ENCODE results near the gene ACOXL. TPM values are rescaled to one million over a fixed set of nuclear protein-coding genes. Genes with fewer than 3 reads are reported as not detected.

ACOXL gene
- total RNA-seq, 2 experiments from 2014 or later = not detected

- Histone ChIP-seq H3K9me3 (ENCODE audit: control insufficient read depth in 1 of 2, insufficient read depth in 1 of 2, low read length in 2 of 2) (no peaks in the 10 kb centered on the region), H3K36me3 (ENCODE audit: insufficient read depth, low read length) (peaks cover 23% of the 10 kb centered on the region), H3K27ac (ENCODE audit: low read depth in 1 of 2, low read length in 2 of 2) (no peak overlapping the region), H3K27me3 (ENCODE audit: control insufficient read depth in 1 of 2, insufficient read depth in 2 of 2, low read length in 2 of 2) (no peaks in the 10 kb centered on the region), H3K4me3 (ENCODE audit: low read length) (no peak overlapping the region), H3K4me1 (ENCODE audit: insufficient read depth, low read length) (peaks cover 2% of the 10 kb centered on the region)
- no peaks in the 10 kb centered on the region for H3K9me3 Mint-ChIP-seq
- H3K36me3 Mint-ChIP-seq (ENCODE audit: low read depth) = peaks cover 44% of the 10 kb centered on the region
- H3K27me3 Mint-ChIP-seq = no peaks in the 10 kb centered on the region
- no peak for TF ChIP-seq CTCF (IDR thresholded peaks at IDR 0.05)
- peaks cover 42% of the 10 kb centered on the region for H3K4me1 Mint-ChIP-seq (ENCODE audit: low read depth)
- DNase-seq = no peak
- no peak overlapping the region for H3K27ac Mint-ChIP-seq
- intact Hi-C loops (cut with DNase I, micrococcal nuclease) = no loop called here
- ATAC-seq (ENCODE audit: poor library complexity) = no peak
- no peak overlapping the region for H3K4me3 Mint-ChIP-seq
- POLR2A ChIA-PET = no interaction called here
- CTCF ChIA-PET = interaction anchor here (0.6 kb wide), 1 partner anchor 9 kb away, joined by 5 read pairs; no protein-coding TSS in a partner anchor
Measured at GRCh38 chr2:111154758-111155157, 422.4 kb downstream of the ACOXL start.

GRCh38 chr2:111155610-111156009, 423.2 kb downstream of the ACOXL start:
- no peak for TF ChIP-seq CTCF (IDR thresholded peaks at IDR 0.05)
- peaks cover 23% of the 10 kb centered on the region for H3K36me3 ChIP-seq (ENCODE audit: insufficient read depth, low read length)
- no peaks in the 10 kb centered on the region for H3K27me3 Mint-ChIP-seq
- H3K27ac Mint-ChIP-seq = no peak overlapping the region
- no peak overlapping the region for H3K4me3 ChIP-seq (ENCODE audit: low read length)
- no peak for DNase-seq
- H3K27me3 ChIP-seq (ENCODE audit: control insufficient read depth in 1 of 2, insufficient read depth in 2 of 2, low read length in 2 of 2) = no peaks in the 10 kb centered on the region
- ChIA-PET POLR2A (no interaction called here), CTCF (interaction anchor here (0.6 kb wide), 1 partner anchor 8 kb away, joined by 5 read pairs; no protein-coding TSS in a partner anchor)
- no peak overlapping the region for H3K27ac ChIP-seq (ENCODE audit: low read depth in 1 of 2, low read length in 2 of 2)
- no peaks in the 10 kb centered on the region for H3K9me3 ChIP-seq (ENCODE audit: control insufficient read depth in 1 of 2, insufficient read depth in 1 of 2, low read length in 2 of 2)
- H3K4me1 Mint-ChIP-seq (ENCODE audit: low read depth) = peaks cover 49% of the 10 kb centered on the region
- H3K36me3 Mint-ChIP-seq (ENCODE audit: low read depth) = peaks cover 39% of the 10 kb centered on the region
- H3K4me3 Mint-ChIP-seq = no peak overlapping the region
- no peak for ATAC-seq (ENCODE audit: poor library complexity)
- intact Hi-C loops (cut with DNase I, micrococcal nuclease) = no loop called here
- H3K4me1 ChIP-seq (ENCODE audit: insufficient read depth, low read length) = peaks cover 2% of the 10 kb centered on the region
- no peaks in the 10 kb centered on the region for H3K9me3 Mint-ChIP-seq

GRCh38 chr2:111156529-111156928, 424.2 kb downstream of the ACOXL start:
- POLR2A ChIA-PET = interaction anchor here (1.0 to 1.5 kb wide), 2 partner anchors 35 to 36 kb away, joined by 3 to 4 read pairs; partner anchors contain the start of gene BCL2L11
- Mint-ChIP-seq H3K27me3 (no peaks in the 10 kb centered on the region), H3K9me3 (no peaks in the 10 kb centered on the region), H3K27ac (peak overlapping the region; percentile 78), H3K36me3 (ENCODE audit: low read depth) (peaks cover 31% of the 10 kb centered on the region), H3K4me1 (ENCODE audit: low read depth) (peaks cover 55% of the 10 kb centered on the region), H3K4me3 (peak overlapping the region; percentile 15)
- Histone ChIP-seq H3K27me3 (ENCODE audit: control insufficient read depth in 1 of 2, insufficient read depth in 2 of 2, low read length in 2 of 2) (no peaks in the 10 kb centered on the region), H3K4me3 (ENCODE audit: low read length) (no peak overlapping the region), H3K36me3 (ENCODE audit: insufficient read depth, low read length) (peaks cover 23% of the 10 kb centered on the region), H3K27ac (ENCODE audit: low read depth in 1 of 2, low read length in 2 of 2) (no peak overlapping the region), H3K4me1 (ENCODE audit: insufficient read depth, low read length) (peaks cover 2% of the 10 kb centered on the region), H3K9me3 (ENCODE audit: control insufficient read depth in 1 of 2, insufficient read depth in 1 of 2, low read length in 2 of 2) (no peaks in the 10 kb centered on the region)
- TF ChIP-seq CTCF (IDR thresholded peaks at IDR 0.05) = no peak
- intact Hi-C loops (cut with DNase I, micrococcal nuclease) = no loop called here
- CTCF ChIA-PET = interaction anchor here (1.5 kb wide), 1 partner anchor 11 kb away, joined by 3 read pairs; no protein-coding TSS in a partner anchor
- no peak for ATAC-seq (ENCODE audit: poor library complexity)
- no peak for DNase-seq

Data from CD4-positive, alpha-beta T cell (primary cell).